ENCODE results near the gene TBL1X.

GRCh38 chrX:9467146-9467545 lies 2.3 kb downstream of the TBL1X start:
- TF ChIP-seq, protein P1, sequence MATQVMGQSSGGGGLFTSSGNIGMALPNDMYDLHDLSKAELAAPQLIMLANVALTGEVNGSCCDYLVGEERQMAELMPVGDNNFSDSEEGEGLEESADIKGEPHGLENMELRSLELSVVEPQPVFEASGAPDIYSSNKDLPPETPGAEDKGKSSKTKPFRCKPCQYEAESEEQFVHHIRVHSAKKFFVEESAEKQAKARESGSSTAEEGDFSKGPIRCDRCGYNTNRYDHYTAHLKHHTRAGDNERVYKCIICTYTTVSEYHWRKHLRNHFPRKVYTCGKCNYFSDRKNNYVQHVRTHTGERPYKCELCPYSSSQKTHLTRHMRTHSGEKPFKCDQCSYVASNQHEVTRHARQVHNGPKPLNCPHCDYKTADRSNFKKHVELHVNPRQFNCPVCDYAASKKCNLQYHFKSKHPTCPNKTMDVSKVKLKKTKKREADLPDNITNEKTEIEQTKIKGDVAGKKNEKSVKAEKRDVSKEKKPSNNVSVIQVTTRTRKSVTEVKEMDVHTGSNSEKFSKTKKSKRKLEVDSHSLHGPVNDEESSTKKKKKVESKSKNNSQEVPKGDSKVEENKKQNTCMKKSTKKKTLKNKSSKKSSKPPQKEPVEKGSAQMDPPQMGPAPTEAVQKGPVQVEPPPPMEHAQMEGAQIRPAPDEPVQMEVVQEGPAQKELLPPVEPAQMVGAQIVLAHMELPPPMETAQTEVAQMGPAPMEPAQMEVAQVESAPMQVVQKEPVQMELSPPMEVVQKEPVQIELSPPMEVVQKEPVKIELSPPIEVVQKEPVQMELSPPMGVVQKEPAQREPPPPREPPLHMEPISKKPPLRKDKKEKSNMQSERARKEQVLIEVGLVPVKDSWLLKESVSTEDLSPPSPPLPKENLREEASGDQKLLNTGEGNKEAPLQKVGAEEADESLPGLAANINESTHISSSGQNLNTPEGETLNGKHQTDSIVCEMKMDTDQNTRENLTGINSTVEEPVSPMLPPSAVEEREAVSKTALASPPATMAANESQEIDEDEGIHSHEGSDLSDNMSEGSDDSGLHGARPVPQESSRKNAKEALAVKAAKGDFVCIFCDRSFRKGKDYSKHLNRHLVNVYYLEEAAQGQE (IDR thresholded peaks at IDR 0.05; ENCODE audit: borderline replicate concordance in 1 of 2, low read depth in 1 of 2, low read length in 2 of 2): no peak
- TF ChIP-seq ZNF326 (CRISPR knock-in tag; IDR thresholded peaks at IDR 0.05; ENCODE audit: borderline replicate concordance): no peak
- TF ChIP-seq SP1 (IDR thresholded peaks at IDR 0.05): no peak
- TF ChIP-seq SP1 (CRISPR knock-in tag; IDR thresholded peaks at IDR 0.05): no peak
- TF ChIP-seq YY1 (IDR thresholded peaks at IDR 0.05; ENCODE audit: insufficient read depth, insufficient replicate concordance, low read depth, low read length): no peak
- TF ChIP-seq, protein P2, sequence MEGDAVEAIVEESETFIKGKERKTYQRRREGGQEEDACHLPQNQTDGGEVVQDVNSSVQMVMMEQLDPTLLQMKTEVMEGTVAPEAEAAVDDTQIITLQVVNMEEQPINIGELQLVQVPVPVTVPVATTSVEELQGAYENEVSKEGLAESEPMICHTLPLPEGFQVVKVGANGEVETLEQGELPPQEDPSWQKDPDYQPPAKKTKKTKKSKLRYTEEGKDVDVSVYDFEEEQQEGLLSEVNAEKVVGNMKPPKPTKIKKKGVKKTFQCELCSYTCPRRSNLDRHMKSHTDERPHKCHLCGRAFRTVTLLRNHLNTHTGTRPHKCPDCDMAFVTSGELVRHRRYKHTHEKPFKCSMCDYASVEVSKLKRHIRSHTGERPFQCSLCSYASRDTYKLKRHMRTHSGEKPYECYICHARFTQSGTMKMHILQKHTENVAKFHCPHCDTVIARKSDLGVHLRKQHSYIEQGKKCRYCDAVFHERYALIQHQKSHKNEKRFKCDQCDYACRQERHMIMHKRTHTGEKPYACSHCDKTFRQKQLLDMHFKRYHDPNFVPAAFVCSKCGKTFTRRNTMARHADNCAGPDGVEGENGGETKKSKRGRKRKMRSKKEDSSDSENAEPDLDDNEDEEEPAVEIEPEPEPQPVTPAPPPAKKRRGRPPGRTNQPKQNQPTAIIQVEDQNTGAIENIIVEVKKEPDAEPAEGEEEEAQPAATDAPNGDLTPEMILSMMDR (CRISPR knock-in tag; IDR thresholded peaks at IDR 0.05): no peak
- TF ChIP-seq RAD21 (CRISPR knock-in tag; IDR thresholded peaks at IDR 0.05): no peak
- no peak for TF ChIP-seq ZNF550 (CRISPR knock-in tag; IDR thresholded peaks at IDR 0.05; ENCODE audit: borderline replicate concordance)
- TF ChIP-seq CEBPG (CRISPR knock-in tag; IDR thresholded peaks at IDR 0.05): no peak
- TF ChIP-seq ZNF331 (CRISPR knock-in tag; IDR thresholded peaks at IDR 0.05): no peak
- no peak for TF ChIP-seq RBAK (CRISPR knock-in tag; IDR thresholded peaks at IDR 0.05)
- TF ChIP-seq ZNF121 (CRISPR knock-in tag; IDR thresholded peaks at IDR 0.05): no peak
